H1 (cell line): ENCODE data around the gene OTOGL. TPM values are rescaled to one million over a fixed set of nuclear protein-coding genes. Genes with fewer than 3 reads are reported as not detected.

Experiments used
- CTCF ChIA-PET: fragments of 300-600 bp; sonication (Branson Sonifier 250); formaldehyde crosslinking; loops from one replicate; lab custom pipeline; 2021; ENCODE audit not compliant: partially characterized antibody; lab: Charles Lee
- POLR2A ChIA-PET: fragments of 300-600 bp; sonication (Branson Sonifier 250); formaldehyde crosslinking; loops from one replicate; lab custom pipeline; 2021; ENCODE audit warnings: inconsistent platforms; ENCODE audit not compliant: partially characterized antibody; lab: Charles Lee
- DNase-seq, 2 experiments: peaks; one replicate each; pipeline versions ENCODE4 v3.0.0 to v3.0.0-alpha.2; 2010 to 2022; ENCODE audit warnings: low spot score in 2 of 2, low read depth in 1 of 2, mixed read lengths in 1 of 2
- FAIRE-seq: peaks from 2 replicates; lab custom pipeline; 2011; peaks lifted over from hg19 to GRCh38; lab: Jason Lieb, UNC
- H2AFZ ChIP-seq: 2 replicates; pipeline ENCODE4 v1.8.1; 2012; ENCODE audit warnings: low read length, inconsistent platforms
- H2AK5ac ChIP-seq: 2 replicates; pipeline ENCODE4 v1.6.1; 2013; ENCODE audit warnings: low read depth, low read length
- H2BK120ac ChIP-seq: replicated peaks from 2 replicates; pipeline ENCODE3; 2013; ENCODE audit warnings: low read depth, low read length, inconsistent platforms
- H2BK12ac ChIP-seq: 2 replicates; pipeline ENCODE4 v1.6.1; 2013; ENCODE audit warnings: low read depth, low read length
- H2BK15ac ChIP-seq: 2 replicates; pipeline ENCODE4 v1.6.1; 2013; ENCODE audit warnings: low read length
- H2BK20ac ChIP-seq: 2 replicates; pipeline ENCODE4 v1.6.1; 2013; ENCODE audit warnings: low read length
- H2BK5ac ChIP-seq: 2 replicates; pipeline ENCODE4 v1.6.1; 2013; ENCODE audit warnings: low read depth, low read length
- H3K14ac ChIP-seq: 2 replicates; pipeline ENCODE4 v1.6.1; 2013; ENCODE audit warnings: inconsistent platforms; ENCODE audit not compliant: insufficient read length
- H3K18ac ChIP-seq: 2 replicates; pipeline ENCODE4 v1.6.1; 2013; ENCODE audit warnings: low read length; ENCODE audit errors: extremely low read depth
- H3K23ac ChIP-seq: 2 replicates; pipeline ENCODE4 v1.6.1; 2013; ENCODE audit warnings: inconsistent platforms; ENCODE audit not compliant: insufficient read length
- H3K23me2 ChIP-seq: 2 replicates; pipeline ENCODE4 v1.6.1; 2013; ENCODE audit warnings: low read depth, low read length
- H3K27ac ChIP-seq: 2 replicates; pipeline ENCODE4 v1.6.1; 2011; ENCODE audit warnings: low read depth, low read length, inconsistent platforms
- H3K27me3 ChIP-seq, 4 experiments: replicated peaks in 1 of 4; 1 replicate in 1 of 4; 2 replicates in 3 of 4; pipeline versions ENCODE4 v1.6.1 to v1.8.1; 2011 to 2013; ENCODE audit warnings: low read length in 3 of 4, mild to moderate bottlenecking in 3 of 4, inconsistent platforms in 2 of 4, mixed read lengths in 2 of 4, moderate library complexity in 1 of 4; ENCODE audit not compliant: control insufficient read depth in 3 of 4, insufficient read depth in 3 of 4; ENCODE audit errors: extremely low read depth in 1 of 4
- H3K36me3 ChIP-seq, 4 experiments: 2 replicates each; pipeline versions ENCODE4 v1.6.1 to v1.8.1; 2011 to 2013; ENCODE audit warnings: mild to moderate bottlenecking in 4 of 4, low read length in 3 of 4, moderate library complexity in 2 of 4, control low read depth in 1 of 4, inconsistent platforms in 1 of 4; ENCODE audit not compliant: insufficient read depth in 4 of 4, control insufficient read depth in 2 of 4
- H3K4ac ChIP-seq: replicated peaks from 2 replicates; pipeline ENCODE3; 2013; ENCODE audit warnings: low read length, low read depth, mixed read lengths, inconsistent platforms; ENCODE audit not compliant: insufficient read length
- H3K4me1 ChIP-seq, 4 experiments: replicated peaks in 1 of 4; 1 replicate in 1 of 4; 2 replicates in 3 of 4; pipeline versions ENCODE4 v1.6.1 to v1.8.1; 2011 to 2013; ENCODE audit warnings: low read length in 3 of 4, inconsistent platforms in 2 of 4, mixed read lengths in 1 of 4; ENCODE audit not compliant: insufficient read depth in 4 of 4, control insufficient read depth in 3 of 4
- H3K4me2 ChIP-seq, 2 experiments: 2 replicates each; pipeline versions ENCODE4 v1.6.1 to v1.8.1; 2011 to 2013; ENCODE audit warnings: low read depth in 2 of 2, low read length in 2 of 2, control low read depth in 1 of 2, inconsistent platforms in 1 of 2, mild to moderate bottlenecking in 1 of 2; ENCODE audit not compliant: insufficient read depth in 1 of 2
- H3K4me3 ChIP-seq, 4 experiments: fragments of 200-600, 300-600 bp in 1 of 4; sonication (generic), shearing (Covaris generic), sonication (Bioruptor Twin) in 1 of 4; 2 replicates each; pipeline versions ENCODE4 v1.5.1 to v1.8.1; 2011 to 2016; ENCODE audit warnings: low read length in 4 of 4, low read depth in 3 of 4, control low read depth in 2 of 4, inconsistent platforms in 2 of 4, mild to moderate bottlenecking in 2 of 4, mixed read lengths in 1 of 4, moderate library complexity in 1 of 4; ENCODE audit not compliant: insufficient read depth in 2 of 4; ENCODE audit errors: extremely low read depth in 1 of 4
- H3K56ac ChIP-seq: replicated peaks from 2 replicates; pipeline ENCODE3; 2013; ENCODE audit warnings: low read depth, mild to moderate bottlenecking, mixed read lengths, low read length, inconsistent platforms; ENCODE audit not compliant: insufficient read length
- H3K79me1 ChIP-seq: 2 replicates; pipeline ENCODE4 v1.6.1; 2013; ENCODE audit warnings: low read depth, low read length, control low read depth
- H3K79me2 ChIP-seq, 2 experiments: 2 replicates each; pipeline versions ENCODE4 v1.6.1 to v1.8.1; 2012 to 2013; ENCODE audit warnings: low read length in 2 of 2, mild to moderate bottlenecking in 2 of 2, inconsistent platforms in 1 of 2; ENCODE audit not compliant: insufficient read depth in 2 of 2, control insufficient read depth in 1 of 2
- H3K9ac ChIP-seq, 4 experiments: replicated peaks in 1 of 4; 1 replicate in 1 of 4; 2 replicates in 3 of 4; pipeline versions ENCODE4 v1.6.1 to v1.8.1; 2011 to 2013; ENCODE audit warnings: low read depth in 3 of 4, low read length in 3 of 4, control low read depth in 2 of 4, mild to moderate bottlenecking in 2 of 4, moderate library complexity in 2 of 4, inconsistent platforms in 1 of 4; ENCODE audit errors: extremely low read depth in 1 of 4
- H3K9me3 ChIP-seq, 2 experiments: 2 replicates each; pipeline versions ENCODE4 v1.6.1 to v1.8.1; 2012 to 2013; ENCODE audit warnings: mild to moderate bottlenecking in 2 of 2, moderate library complexity in 2 of 2, control low read depth in 1 of 2, inconsistent platforms in 1 of 2, low read depth in 1 of 2, low read length in 1 of 2, mixed read lengths in 1 of 2; ENCODE audit not compliant: insufficient read depth in 2 of 2
- H4K20me1 ChIP-seq, 2 experiments: replicated peaks in 1 of 2; 2 replicates each; pipeline versions ENCODE3 to v1.8.1; 2011 to 2013; ENCODE audit warnings: inconsistent platforms in 2 of 2, low read length in 2 of 2, mild to moderate bottlenecking in 1 of 2; ENCODE audit not compliant: insufficient read depth in 2 of 2, control insufficient read depth in 1 of 2
- H4K5ac ChIP-seq: 2 replicates; pipeline ENCODE4 v1.6.1; 2013; ENCODE audit warnings: low read length, low read depth, mixed read lengths, inconsistent platforms; ENCODE audit not compliant: insufficient read length
- H4K8ac ChIP-seq: 2 replicates; pipeline ENCODE4 v1.8.0; 2013; ENCODE audit warnings: mild to moderate bottlenecking, moderate library complexity, low read length, inconsistent platforms; ENCODE audit not compliant: insufficient read depth; ENCODE audit errors: extremely low read depth
- H4K91ac ChIP-seq: replicated peaks from 2 replicates; pipeline ENCODE3; 2013; ENCODE audit warnings: low read length, mixed read lengths, inconsistent platforms; ENCODE audit not compliant: insufficient read length
- EGR1 ChIP-seq: IDR thresholded peaks from 2 replicates; pipeline ENCODE4 v1.6.1; 2011; ENCODE audit warnings: low read depth, low read length, borderline replicate concordance
- HDAC6 ChIP-seq: IDR thresholded peaks from one replicate; pipeline ENCODE4 v1.7.1; 2012; ENCODE audit warnings: low read depth, mild to moderate bottlenecking, inconsistent platforms, low read length, moderate library complexity
- NRF1 ChIP-seq: IDR thresholded peaks from 2 replicates; pipeline ENCODE4 v1.6.1; 2011; ENCODE audit warnings: mild to moderate bottlenecking, low read depth, low read length, improper control_type of control experiment
- PHF8 ChIP-seq: fragments of 200-600 bp; sonication (generic); conservative IDR thresholded peaks from 2 replicates; pipeline ENCODE4 v1.7.1; 2012; ENCODE audit warnings: low read depth, mild to moderate bottlenecking, inconsistent platforms, low read length, moderate library complexity
- WGBS, 2 experiments: shearing (Covaris generic) in 1 of 2; methylation state at CpG; one replicate each; pipeline versions ENCODE4 v1.1.6 to v1.1.7; 2013 to 2015; ENCODE audit warnings: low lambda C conversion rate in 2 of 2, mixed read lengths in 2 of 2, inconsistent platforms in 1 of 2, low coverage in 1 of 2, missing lambda C conversion rate in 1 of 2; ENCODE audit not compliant: insufficient replicate concordance in 2 of 2, insufficient coverage in 1 of 2, insufficient read length in 1 of 2; ENCODE audit errors: extremely low coverage in 1 of 2, missing lambda C conversion rate in 1 of 2; 5-methylcytosine and 5-hydroxymethylcytosine counted together
- polyA plus RNA-seq, 7 experiments: library from polyadenylated mRNA; depleted of rRNA in 3 of 7; stranded (reverse) in 5 of 7; unstranded in 2 of 7; fragments of >200 nt in 5 of 7; fragments of 200-250 nt in 2 of 7; gene quantifications; 1 replicate in 5 of 7; 2 replicates in 1 of 7; 4 replicates in 1 of 7; pipeline versions ENCODE4 v1.2.1 to v1.2.3, GENCODE V29; 2011 to 2013; ENCODE audit warnings: missing spikeins in 2 of 7, mixed read lengths in 2 of 7
- total RNA-seq: library from RNA; stranded (reverse); fragmentation: NEBNext Ultra II Directional; extraction: Animal tissue kit (Norgen Biotek cat#: 25700); gene quantifications from 2 replicates; pipeline ENCODE4 v1.2.1, GENCODE V29; 2021

OTOGL gene
- total and polyA plus RNA-seq, 2 of the 8 experiments (the other 6 are each of a cell fraction or from before 2014, with no cell fraction given) = 0.12 to 0.17 TPM

- Histone ChIP-seq H4K5ac (no peak overlapping the region), H3K23ac (no peak overlapping the region), H4K91ac (no peak overlapping the region), H3K56ac (no peak overlapping the region), H3K18ac (no peak overlapping the region), H2BK20ac (no peak overlapping the region), H3K4me1 (no peaks in the 10 kb centered on the region), H3K9ac (no peak overlapping the region), H2BK12ac (no peak overlapping the region), H3K4me2 (no peak overlapping the region), H3K9me3 (no peaks in the 10 kb centered on the region), H3K36me3 (no peaks in the 10 kb centered on the region), H3K4ac (no peak overlapping the region), H3K4me3 (no peak overlapping the region), H3K14ac (no peak overlapping the region), H3K79me1 (no peaks in the 10 kb centered on the region), H3K27me3 (no peaks in the 10 kb centered on the region), H2BK15ac (no peak overlapping the region), H4K8ac (no peak overlapping the region), H2BK120ac (no peak overlapping the region), H3K23me2 (no peaks in the 10 kb centered on the region), H3K27ac (no peak overlapping the region), H4K20me1 (no peaks in the 10 kb centered on the region), H3K79me2 (no peaks in the 10 kb centered on the region), H2BK5ac (no peak overlapping the region), H2AFZ (no peak overlapping the region), H2AK5ac (no peak overlapping the region)
- FAIRE-seq (no peak), DNase-seq (no peak)
- ChIA-PET POLR2A (no interaction called here), CTCF (interaction anchor here (1.0 to 8.5 kb wide), 10 partner anchors 8 to 308 kb away, joined by 3 to 136 read pairs (median 5); no protein-coding TSS in a partner anchor)
- 97% methylated on average over 2 of the region's 2 CpGs; no CpG with 5 or more reads in 1 of the 2 experiments for WGBS, 2 experiments
- TF ChIP-seq PHF8 (no peak), NRF1 (no peak), HDAC6 (no peak), EGR1 (no peak)
Observed at GRCh38 chr12:80196419-80196818, 97.1 kb downstream of the OTOGL start.
